ENCODE measurements around the gene ITSN1. TPM values are rescaled to one million over a fixed set of nuclear protein-coding genes. Genes with fewer than 3 reads are reported as not detected.
"Not testable (repeated sequence)": the region's sequence is repeated elsewhere in the genome, so short reads cannot be mapped to it uniquely, and the experiment has no call there.

Gene ITSN1
- total and polyA plus RNA-seq, 2 donors, result 7.2 to 7.4 TPM

DNA sequence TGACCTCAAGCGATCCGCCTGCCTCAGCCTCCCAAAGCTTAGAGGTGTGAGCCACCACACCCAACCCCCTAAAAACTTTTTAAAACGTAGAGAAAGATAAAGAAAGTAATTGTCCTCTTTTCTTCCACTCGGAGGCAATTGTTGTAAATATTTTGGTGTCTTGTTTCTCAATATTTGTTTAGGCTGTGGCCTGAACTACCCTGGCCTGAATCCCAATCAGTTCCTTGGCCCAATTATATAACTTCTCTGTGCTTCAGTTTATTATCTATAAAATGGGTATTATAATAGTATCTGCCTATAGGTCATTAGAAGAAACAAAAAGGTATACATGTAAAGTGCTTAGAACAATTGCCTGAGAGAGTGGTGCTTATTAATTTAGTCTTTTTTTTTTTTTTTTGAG lies 275.1 kb downstream of the ITSN1 start:
- DNase-seq (ENCODE audit: low read depth in 6 of 9, low spot score in 9 of 9), result no peak
- H3K27me3 ChIP-seq (ENCODE audit: control insufficient read depth in 2 of 2, insufficient read depth in 1 of 2, low read length in 1 of 2), result no peaks in the 10 kb centered on the region
- 98% methylated on average over 4 of the region's 4 CpGs for WGBS
- no peak overlapping the region for H3K27ac ChIP-seq (ENCODE audit: low read depth in 1 of 2, low read length in 1 of 2)
- peaks cover 14% of the 10 kb centered on the region in 2 donors for H3K4me1 ChIP-seq (ENCODE audit: control insufficient read depth in 2 of 2, insufficient read depth in 2 of 2, low read length in 2 of 2)
- peaks cover 0 to 12% of the 10 kb centered on the region in 2 donors for H3K36me3 ChIP-seq (ENCODE audit: control insufficient read depth in 2 of 2, insufficient read depth in 2 of 2, low read length in 1 of 2)
- H3K4me3 ChIP-seq (ENCODE audit: low read length in 2 of 2), result no peak overlapping the region
- no peaks in the 10 kb centered on the region for H3K9me3 ChIP-seq (ENCODE audit: control insufficient read depth in 2 of 2, insufficient read depth in 1 of 2, low read length in 1 of 2)

DNA sequence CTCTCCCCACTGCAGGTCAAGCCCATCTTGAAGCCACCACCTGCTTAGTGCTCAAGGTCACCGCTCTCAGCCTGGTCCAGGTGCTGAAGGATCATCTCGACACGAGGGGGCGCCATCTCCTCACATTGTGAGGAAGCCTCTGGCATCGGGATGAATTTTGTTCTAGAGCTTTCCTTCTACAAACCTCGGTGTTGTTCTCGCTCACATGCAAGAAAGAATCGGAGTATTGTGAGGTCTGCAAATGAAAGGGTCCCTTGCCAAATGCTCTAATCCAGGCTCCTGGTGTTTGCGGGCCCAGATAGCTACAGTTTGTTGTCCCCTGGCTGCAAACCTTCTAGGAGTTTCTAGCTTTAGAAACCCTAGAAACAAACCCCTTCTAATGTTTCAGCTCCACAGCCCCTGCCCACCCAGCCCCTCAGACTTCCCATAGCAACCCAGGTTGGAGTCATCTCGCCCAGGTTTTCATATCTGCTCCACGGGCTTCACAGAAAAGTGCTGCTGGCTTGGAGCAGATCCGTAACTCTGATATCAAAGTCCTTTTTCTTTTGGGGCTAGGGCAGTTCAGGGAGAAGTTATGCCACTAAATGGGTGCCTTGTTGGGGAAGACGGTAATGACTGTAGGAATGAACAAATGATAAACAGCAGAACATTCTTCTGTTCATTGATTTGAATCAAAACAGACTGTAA lies 281.9 kb downstream of the ITSN1 start:
- 37% methylated on average over 13 of the region's 13 CpGs for WGBS
- Histone ChIP-seq H3K9me3 (ENCODE audit: control insufficient read depth in 2 of 2, insufficient read depth in 1 of 2, low read length in 1 of 2) (no peaks in the 10 kb centered on the region), H3K36me3 (ENCODE audit: control insufficient read depth in 2 of 2, insufficient read depth in 2 of 2, low read length in 1 of 2) (no peaks in the 10 kb centered on the region), H3K4me1 (ENCODE audit: control insufficient read depth in 2 of 2, insufficient read depth in 2 of 2, low read length in 2 of 2) (peaks cover 0 to 5% of the 10 kb centered on the region in 2 donors), H3K4me3 (ENCODE audit: low read length in 2 of 2) (no peak overlapping the region), H3K27ac (ENCODE audit: low read depth in 1 of 2, low read length in 1 of 2) (peak overlapping the region in 1 of 2 donors; percentile 62), H3K27me3 (ENCODE audit: control insufficient read depth in 2 of 2, insufficient read depth in 1 of 2, low read length in 1 of 2) (peaks cover 0 to 2% of the 10 kb centered on the region in 2 donors)
- peak in 8 of 9 donors; percentile 62 to 94 (median 86) for DNase-seq (ENCODE audit: low read depth in 6 of 9, low spot score in 9 of 9)

DNA sequence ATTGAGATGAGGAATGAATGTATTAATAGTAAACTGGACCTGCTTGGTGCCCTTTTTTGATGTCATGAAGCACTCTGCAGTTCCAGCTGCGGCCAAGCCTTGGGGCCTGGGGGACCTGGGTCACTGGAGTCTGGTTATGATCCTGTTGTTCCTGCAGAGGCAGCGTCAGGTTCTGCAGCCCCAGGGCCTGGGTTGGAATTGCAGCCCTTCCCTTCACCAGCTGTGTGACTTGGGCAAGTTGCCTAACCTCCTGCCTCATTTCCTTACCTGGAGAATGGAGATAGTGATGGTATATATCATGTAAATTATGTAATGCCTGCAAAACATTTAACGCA lies 282.4 kb downstream of the ITSN1 start:
- no peaks in the 10 kb centered on the region for H3K36me3 ChIP-seq (ENCODE audit: control insufficient read depth in 2 of 2, insufficient read depth in 2 of 2, low read length in 1 of 2)
- H3K4me3 ChIP-seq (ENCODE audit: low read length in 2 of 2), result no peak overlapping the region
- H3K27me3 ChIP-seq (ENCODE audit: control insufficient read depth in 2 of 2, insufficient read depth in 1 of 2, low read length in 1 of 2), result peaks cover 0 to 2% of the 10 kb centered on the region in 2 donors
- no peak for DNase-seq (ENCODE audit: low read depth in 6 of 9, low spot score in 9 of 9)
- H3K27ac ChIP-seq (ENCODE audit: low read depth in 1 of 2, low read length in 1 of 2), result peak overlapping the region in 1 of 2 donors; percentile 62
- no peaks in the 10 kb centered on the region for H3K9me3 ChIP-seq (ENCODE audit: control insufficient read depth in 2 of 2, insufficient read depth in 1 of 2, low read length in 1 of 2)
- WGBS, result 96% methylated on average over 3 of the region's 3 CpGs
- peaks cover 0 to 5% of the 10 kb centered on the region in 2 donors for H3K4me1 ChIP-seq (ENCODE audit: control insufficient read depth in 2 of 2, insufficient read depth in 2 of 2, low read length in 2 of 2)

DNA sequence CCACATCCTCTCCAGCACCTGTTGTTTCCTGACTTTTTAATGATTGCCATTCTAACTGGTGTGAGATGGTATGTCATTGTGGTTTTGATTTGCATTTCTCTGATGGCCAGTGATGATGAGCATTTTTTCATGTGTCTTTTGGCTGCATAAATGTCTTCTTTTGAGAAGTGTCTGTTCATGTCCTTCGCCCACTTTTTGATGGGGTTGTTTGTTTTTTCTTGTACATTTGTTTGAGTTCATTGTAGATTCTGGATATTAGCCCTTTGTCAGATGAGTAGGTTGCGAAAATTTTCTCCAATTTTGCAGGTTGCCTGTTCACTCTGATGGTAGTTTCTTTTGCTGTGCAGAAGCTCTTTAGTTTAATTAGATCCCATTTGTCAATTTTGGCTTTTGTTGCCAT lies 283.9 kb downstream of the ITSN1 start:
- not testable (repeated sequence) for H3K27me3 ChIP-seq (ENCODE audit: control insufficient read depth in 2 of 2, insufficient read depth in 1 of 2, low read length in 1 of 2); H3K27ac ChIP-seq (ENCODE audit: low read depth in 1 of 2, low read length in 1 of 2); H3K9me3 ChIP-seq (ENCODE audit: control insufficient read depth in 2 of 2, insufficient read depth in 1 of 2, low read length in 1 of 2); H3K4me1 ChIP-seq (ENCODE audit: control insufficient read depth in 2 of 2, insufficient read depth in 2 of 2, low read length in 2 of 2); H3K4me3 ChIP-seq (ENCODE audit: low read length in 2 of 2); DNase-seq (ENCODE audit: low read depth in 6 of 9, low spot score in 9 of 9); H3K36me3 ChIP-seq (ENCODE audit: control insufficient read depth in 2 of 2, insufficient read depth in 2 of 2, low read length in 1 of 2)
- 80% methylated on average over 2 of the region's 2 CpGs for WGBS

DNA sequence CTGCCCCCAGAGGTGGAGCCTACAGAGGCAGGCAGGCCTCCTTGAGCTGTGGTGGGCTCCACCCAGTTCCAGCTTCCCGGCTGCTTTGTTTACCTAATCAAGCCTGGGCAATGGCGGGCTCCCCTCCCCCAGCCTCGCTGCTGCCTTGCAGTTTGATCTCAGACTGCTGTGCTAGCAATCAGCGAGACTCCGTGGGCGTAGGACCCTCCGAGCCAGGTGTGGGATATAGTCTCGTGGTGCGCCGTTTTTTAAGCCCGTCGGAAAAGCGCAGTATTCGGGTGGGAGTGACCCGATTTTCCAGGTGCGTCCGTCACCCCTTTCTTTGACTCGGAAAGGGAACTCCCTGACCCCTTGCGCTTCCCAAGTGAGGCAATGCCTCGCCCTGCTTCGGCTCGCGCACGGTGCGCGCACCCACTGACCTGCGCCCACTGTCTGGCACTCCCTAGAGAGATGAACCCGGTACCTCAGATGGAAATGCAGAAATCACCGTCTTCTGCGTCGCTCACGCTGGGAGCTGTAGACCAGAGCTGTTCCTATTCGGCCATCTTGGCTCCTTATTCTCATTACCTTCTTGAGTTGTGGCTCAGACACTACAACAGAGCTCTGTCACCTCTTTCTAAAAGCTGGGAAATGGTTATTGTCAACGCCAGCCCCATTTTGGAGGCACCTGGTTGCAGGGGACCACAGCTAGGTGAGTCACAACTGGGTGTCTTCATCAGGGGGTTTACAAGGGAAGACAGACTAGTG lies 288.9 kb downstream of the ITSN1 start:
- DNase-seq (ENCODE audit: low read depth in 6 of 9, low spot score in 9 of 9), result peak in 3 of 9 donors; percentile 33 to 77 (median 52)
- H3K36me3 ChIP-seq (ENCODE audit: control insufficient read depth in 2 of 2, insufficient read depth in 2 of 2, low read length in 1 of 2); H3K9me3 ChIP-seq (ENCODE audit: control insufficient read depth in 2 of 2, insufficient read depth in 1 of 2, low read length in 1 of 2); H3K27me3 ChIP-seq (ENCODE audit: control insufficient read depth in 2 of 2, insufficient read depth in 1 of 2, low read length in 1 of 2): not testable (repeated sequence)
- H3K4me1 ChIP-seq (ENCODE audit: control insufficient read depth in 2 of 2, insufficient read depth in 2 of 2, low read length in 2 of 2), result peaks cover 29 to 39% of the 10 kb centered on the region in 2 donors
- 51% methylated on average over 9 of the region's 34 CpGs for WGBS
- H3K27ac ChIP-seq (ENCODE audit: low read depth in 1 of 2, low read length in 1 of 2), result peak overlapping the region; percentile 99
- peak overlapping the region; percentile 61 to 78 for H3K4me3 ChIP-seq (ENCODE audit: low read length in 2 of 2)

DNA sequence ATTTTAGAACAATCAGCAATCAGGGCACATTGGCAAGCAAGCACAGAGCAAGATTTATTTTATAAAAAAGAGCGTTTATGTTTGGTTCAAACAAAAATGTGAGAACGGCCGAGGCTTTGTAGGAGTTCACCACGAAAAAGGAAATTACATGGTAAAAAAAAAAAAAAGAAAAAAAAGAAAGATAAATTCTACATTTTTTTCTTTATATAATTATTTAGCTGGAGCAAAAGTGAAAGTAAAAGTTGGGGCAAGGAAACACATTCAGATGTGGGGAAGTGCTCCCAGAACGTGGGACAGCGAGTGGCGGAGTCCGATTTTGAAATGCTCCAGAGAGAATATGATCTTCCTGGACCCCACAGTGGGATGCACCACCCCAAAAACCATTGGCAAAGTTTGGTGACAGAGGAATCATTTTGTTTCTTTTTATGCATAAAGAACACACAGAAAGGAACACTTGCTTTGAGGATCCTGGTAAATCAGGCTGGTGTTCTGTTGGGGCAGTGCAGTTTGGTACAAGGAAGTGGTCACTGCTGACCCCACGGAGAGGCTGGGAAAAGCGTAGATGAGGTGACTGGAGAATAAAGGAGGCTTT lies 289.6 kb downstream of the ITSN1 start:
- Histone ChIP-seq H3K4me3 (ENCODE audit: low read length in 2 of 2) (peak overlapping the region; percentile 61 to 78), H3K27me3 (ENCODE audit: control insufficient read depth in 2 of 2, insufficient read depth in 1 of 2, low read length in 1 of 2) (no peaks in the 10 kb centered on the region), H3K4me1 (ENCODE audit: control insufficient read depth in 2 of 2, insufficient read depth in 2 of 2, low read length in 2 of 2) (peaks cover 32 to 45% of the 10 kb centered on the region in 2 donors), H3K27ac (ENCODE audit: low read depth in 1 of 2, low read length in 1 of 2) (peak overlapping the region; percentile 99), H3K9me3 (ENCODE audit: control insufficient read depth in 2 of 2, insufficient read depth in 1 of 2, low read length in 1 of 2) (no peaks in the 10 kb centered on the region), H3K36me3 (ENCODE audit: control insufficient read depth in 2 of 2, insufficient read depth in 2 of 2, low read length in 1 of 2) (no peaks in the 10 kb centered on the region)
- 3% methylated on average over 10 of the region's 10 CpGs for WGBS
- DNase-seq (ENCODE audit: low read depth in 6 of 9, low spot score in 9 of 9), result peak in 3 of 9 donors; percentile 31 to 69 (median 37)

DNA sequence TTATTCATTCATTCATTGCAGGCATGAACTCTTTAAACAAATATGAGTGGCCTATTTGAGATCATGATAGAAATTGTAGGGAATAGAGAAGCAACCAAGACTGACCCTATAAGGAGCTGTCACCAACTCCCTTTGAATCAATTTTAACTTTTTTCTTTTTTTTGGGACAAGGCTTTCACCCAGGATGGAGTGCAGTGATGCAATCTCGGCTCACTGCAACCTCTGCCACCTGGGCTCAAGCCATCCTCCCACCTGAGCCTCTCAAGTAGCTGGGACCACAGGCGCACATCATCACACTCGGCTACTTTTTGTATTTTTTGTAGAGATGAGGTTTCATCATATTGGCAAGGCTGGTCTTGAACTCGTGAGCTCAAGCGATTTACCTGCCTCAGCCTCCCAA lies 290.4 kb downstream of the ITSN1 start:
- Histone ChIP-seq H3K9me3 (ENCODE audit: control insufficient read depth in 2 of 2, insufficient read depth in 1 of 2, low read length in 1 of 2) (no peaks in the 10 kb centered on the region), H3K27me3 (ENCODE audit: control insufficient read depth in 2 of 2, insufficient read depth in 1 of 2, low read length in 1 of 2) (no peaks in the 10 kb centered on the region), H3K4me1 (ENCODE audit: control insufficient read depth in 2 of 2, insufficient read depth in 2 of 2, low read length in 2 of 2) (peaks cover 39 to 54% of the 10 kb centered on the region in 2 donors), H3K27ac (ENCODE audit: low read depth in 1 of 2, low read length in 1 of 2) (peak overlapping the region; percentile 1 to 99), H3K36me3 (ENCODE audit: control insufficient read depth in 2 of 2, insufficient read depth in 2 of 2, low read length in 1 of 2) (no peaks in the 10 kb centered on the region), H3K4me3 (ENCODE audit: low read length in 2 of 2) (peak overlapping the region; percentile 61 to 78)
- DNase-seq (ENCODE audit: low read depth in 6 of 9, low spot score in 9 of 9), result no peak
- 91% methylated on average over 5 of the region's 5 CpGs for WGBS

DNA sequence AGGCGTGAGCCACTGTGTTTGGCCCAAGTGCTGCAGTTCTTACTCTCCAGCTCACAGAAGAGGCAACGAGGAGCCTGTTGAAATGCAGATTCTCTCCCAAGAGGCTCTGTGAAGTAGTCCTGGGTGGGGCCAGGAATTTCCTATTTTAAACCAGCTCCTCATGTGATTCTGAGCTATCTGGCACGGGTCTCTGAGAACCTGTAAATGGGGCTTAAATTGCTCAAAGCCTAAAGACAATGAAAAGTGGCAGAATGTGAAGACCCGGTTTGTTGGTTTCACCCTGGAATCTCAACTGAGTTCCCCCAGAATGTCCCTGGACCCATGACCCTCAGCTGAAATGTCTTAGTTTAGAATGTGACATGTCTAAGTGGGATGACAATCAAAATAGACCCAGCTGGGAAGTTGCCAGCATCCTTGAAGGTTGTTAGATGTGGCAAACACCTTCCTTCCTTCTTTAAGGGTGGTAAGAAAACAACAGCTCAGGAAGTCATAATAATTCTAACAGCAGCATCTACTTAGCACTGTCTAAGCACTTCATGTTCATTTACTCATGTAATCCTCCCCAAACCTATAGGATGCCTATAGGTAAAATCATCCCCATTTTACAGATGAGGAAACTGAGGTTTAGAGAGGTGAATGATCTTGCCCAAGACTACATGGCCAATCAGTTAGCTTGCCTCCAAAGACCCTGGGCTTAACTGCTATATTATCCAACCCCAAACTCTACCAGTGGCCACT lies 294.2 kb downstream of the ITSN1 start:
- H3K27me3 ChIP-seq (ENCODE audit: control insufficient read depth in 2 of 2, insufficient read depth in 1 of 2, low read length in 1 of 2), result no peaks in the 10 kb centered on the region
- no peak overlapping the region for H3K4me3 ChIP-seq (ENCODE audit: low read length in 2 of 2)
- H3K36me3 ChIP-seq (ENCODE audit: control insufficient read depth in 2 of 2, insufficient read depth in 2 of 2, low read length in 1 of 2), result peaks cover 2 to 7% of the 10 kb centered on the region in 2 donors
- H3K4me1 ChIP-seq (ENCODE audit: control insufficient read depth in 2 of 2, insufficient read depth in 2 of 2, low read length in 2 of 2), result peaks cover 42 to 58% of the 10 kb centered on the region in 2 donors
- H3K9me3 ChIP-seq (ENCODE audit: control insufficient read depth in 2 of 2, insufficient read depth in 1 of 2, low read length in 1 of 2), result no peaks in the 10 kb centered on the region
- peak in 5 of 9 donors; percentile 62 to 84 (median 68) for DNase-seq (ENCODE audit: low read depth in 6 of 9, low spot score in 9 of 9)
- WGBS, result 48% methylated on average over 4 of the region's 4 CpGs
- peak overlapping the region; percentile 89 to 92 for H3K27ac ChIP-seq (ENCODE audit: low read depth in 1 of 2, low read length in 1 of 2)
